ENCODE results near the gene UBC.
A peak's percentile ranks its signal among the peaks of the same experiment; 100 is the strongest.
"Not testable (repeated sequence)": the region's sequence is repeated elsewhere in the genome, so short reads cannot be mapped to it uniquely, and the experiment has no call there.

Gene UBC

GRCh38 chr12:124940393-124941169 is 26.1 kb upstream of the UBC start:
- TF ChIP-seq, protein P1, sequence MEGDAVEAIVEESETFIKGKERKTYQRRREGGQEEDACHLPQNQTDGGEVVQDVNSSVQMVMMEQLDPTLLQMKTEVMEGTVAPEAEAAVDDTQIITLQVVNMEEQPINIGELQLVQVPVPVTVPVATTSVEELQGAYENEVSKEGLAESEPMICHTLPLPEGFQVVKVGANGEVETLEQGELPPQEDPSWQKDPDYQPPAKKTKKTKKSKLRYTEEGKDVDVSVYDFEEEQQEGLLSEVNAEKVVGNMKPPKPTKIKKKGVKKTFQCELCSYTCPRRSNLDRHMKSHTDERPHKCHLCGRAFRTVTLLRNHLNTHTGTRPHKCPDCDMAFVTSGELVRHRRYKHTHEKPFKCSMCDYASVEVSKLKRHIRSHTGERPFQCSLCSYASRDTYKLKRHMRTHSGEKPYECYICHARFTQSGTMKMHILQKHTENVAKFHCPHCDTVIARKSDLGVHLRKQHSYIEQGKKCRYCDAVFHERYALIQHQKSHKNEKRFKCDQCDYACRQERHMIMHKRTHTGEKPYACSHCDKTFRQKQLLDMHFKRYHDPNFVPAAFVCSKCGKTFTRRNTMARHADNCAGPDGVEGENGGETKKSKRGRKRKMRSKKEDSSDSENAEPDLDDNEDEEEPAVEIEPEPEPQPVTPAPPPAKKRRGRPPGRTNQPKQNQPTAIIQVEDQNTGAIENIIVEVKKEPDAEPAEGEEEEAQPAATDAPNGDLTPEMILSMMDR (IDR thresholded peaks at IDR 0.05; ENCODE audit: low read depth, low read length), result peak; percentile 92
- peak overlapping the region; percentile 39 for H3K4me3 ChIP-seq (ENCODE audit: low read depth, low read length)

DNA sequence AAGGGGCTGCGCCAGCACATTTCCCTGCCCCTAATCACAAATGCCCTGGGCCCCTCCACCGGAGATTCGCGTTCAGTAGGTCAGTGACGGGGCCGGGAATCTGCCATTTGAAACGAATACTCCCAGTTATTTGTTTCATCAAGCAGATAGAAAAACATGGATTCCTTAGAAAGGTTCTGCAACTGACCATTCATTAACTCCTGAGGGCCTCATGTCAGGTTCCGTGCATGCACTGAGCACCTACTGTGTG is 25.6 kb upstream of the UBC start:
- H3K4me3 ChIP-seq (ENCODE audit: low read depth, low read length), result peak overlapping the region; percentile 39

GRCh38 chr12:124939421-124940142 is 25.1 kb upstream of the UBC start:
- peak overlapping the region; percentile 50 for H3K4me3 ChIP-seq (ENCODE audit: low read depth, low read length)
- TF ChIP-seq, protein P1 (IDR thresholded peaks at IDR 0.05; ENCODE audit: low read depth, low read length), result no peak

More for the DNA sequence above, 25.6 kb upstream of the UBC start:
- TF ChIP-seq, protein P1 (IDR thresholded peaks at IDR 0.05; ENCODE audit: low read depth, low read length), result no peak

GRCh38 chr12:124939079-124939420 is 24.6 kb upstream of the UBC start:
- TF ChIP-seq, protein P1 (IDR thresholded peaks at IDR 0.05; ENCODE audit: low read depth, low read length), result no peak
- H3K4me3 ChIP-seq (ENCODE audit: low read depth, low read length), result peak overlapping the region; percentile 50

GRCh38 chr12:124938587-124938986 is 24.1 kb upstream of the UBC start:
- peak overlapping the region; percentile 50 for H3K4me3 ChIP-seq (ENCODE audit: low read depth, low read length)
- TF ChIP-seq, protein P1 (IDR thresholded peaks at IDR 0.05; ENCODE audit: low read depth, low read length), result no peak

DNA sequence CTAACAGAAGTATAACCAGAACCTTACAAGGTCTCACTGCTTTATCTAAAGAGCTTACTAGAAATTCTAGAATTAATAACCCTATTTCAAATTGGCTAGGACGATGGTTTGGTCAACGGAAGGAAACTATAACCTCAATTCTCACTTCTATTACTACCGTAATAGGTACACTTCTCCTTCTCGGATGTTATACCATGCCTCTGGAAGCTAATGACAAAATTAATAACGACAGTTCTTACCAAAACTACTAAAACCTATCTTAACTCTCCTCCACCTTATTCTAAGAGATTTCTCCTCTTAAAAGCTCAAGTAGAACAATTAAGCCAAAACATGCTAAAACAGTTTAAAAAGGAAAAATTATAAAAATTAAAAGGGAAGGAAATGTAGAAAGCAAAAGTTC is 23.7 kb upstream of the UBC start:
- TF ChIP-seq, protein P1 (IDR thresholded peaks at IDR 0.05; ENCODE audit: low read depth, low read length), result no peak
- H3K4me3 ChIP-seq (ENCODE audit: low read depth, low read length), result peak overlapping the region; percentile 50; the same call in 1 of the 2 replicates

- not testable (repeated sequence) for H3K4me3 ChIP-seq (ENCODE audit: low read depth, low read length)
Measured at GRCh38 chr12:124931528-124931927, 17.1 kb upstream of the UBC start.
